ENCODE measurements around the gene ERF.
A peak's percentile ranks its signal among the peaks of the same experiment; 100 is the strongest.

Gene ERF

DNA sequence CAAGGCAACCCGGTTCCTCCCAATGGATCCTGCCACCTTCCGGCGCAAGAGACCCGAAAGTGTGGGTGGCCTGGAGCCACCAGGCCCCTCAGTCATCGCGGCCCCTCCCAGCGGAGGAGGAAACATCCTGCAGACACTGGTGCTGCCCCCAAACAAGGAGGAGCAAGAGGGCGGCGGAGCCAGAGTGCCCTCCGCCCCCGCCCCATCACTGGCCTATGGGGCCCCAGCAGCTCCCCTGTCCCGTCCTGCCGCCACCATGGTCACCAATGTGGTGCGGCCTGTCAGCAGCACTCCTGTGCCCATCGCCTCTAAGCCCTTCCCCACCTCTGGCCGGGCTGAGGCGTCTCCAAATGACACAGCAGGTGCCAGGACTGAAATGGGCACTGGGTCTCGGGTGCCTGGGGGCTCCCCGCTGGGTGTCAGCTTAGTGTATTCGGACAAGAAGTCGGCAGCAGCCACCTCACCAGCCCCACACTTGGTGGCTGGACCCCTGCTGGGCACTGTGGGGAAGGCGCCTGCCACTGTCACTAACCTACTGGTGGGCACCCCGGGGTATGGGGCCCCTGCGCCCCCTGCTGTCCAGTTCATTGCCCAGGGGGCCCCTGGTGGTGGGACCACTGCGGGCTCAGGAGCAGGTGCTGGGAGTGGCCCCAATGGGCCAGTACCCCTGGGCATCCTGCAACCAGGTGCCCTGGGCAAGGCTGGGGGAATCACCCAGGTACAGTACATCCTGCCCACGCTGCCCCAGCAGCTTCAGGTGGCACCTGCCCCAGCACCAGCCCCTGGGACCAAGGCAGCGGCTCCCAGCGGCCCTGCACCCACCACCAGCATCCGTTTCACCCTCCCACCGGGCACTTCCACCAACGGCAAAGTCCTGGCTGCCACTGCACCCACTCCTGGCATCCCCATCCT, 35.9 kb upstream of the ERF start:
- TF ChIP-seq CTCF (conservative IDR thresholded peaks at IDR 0.05): peak; percentile 70
- H3K27ac ChIP-seq: no peak overlapping the region

- H3K27ac ChIP-seq: no peak overlapping the region
- TF ChIP-seq CTCF (conservative IDR thresholded peaks at IDR 0.05): no peak
These were observed 35.2 kb upstream of the ERF start for GRCh38 chr19:42290136-42290522.

DNA sequence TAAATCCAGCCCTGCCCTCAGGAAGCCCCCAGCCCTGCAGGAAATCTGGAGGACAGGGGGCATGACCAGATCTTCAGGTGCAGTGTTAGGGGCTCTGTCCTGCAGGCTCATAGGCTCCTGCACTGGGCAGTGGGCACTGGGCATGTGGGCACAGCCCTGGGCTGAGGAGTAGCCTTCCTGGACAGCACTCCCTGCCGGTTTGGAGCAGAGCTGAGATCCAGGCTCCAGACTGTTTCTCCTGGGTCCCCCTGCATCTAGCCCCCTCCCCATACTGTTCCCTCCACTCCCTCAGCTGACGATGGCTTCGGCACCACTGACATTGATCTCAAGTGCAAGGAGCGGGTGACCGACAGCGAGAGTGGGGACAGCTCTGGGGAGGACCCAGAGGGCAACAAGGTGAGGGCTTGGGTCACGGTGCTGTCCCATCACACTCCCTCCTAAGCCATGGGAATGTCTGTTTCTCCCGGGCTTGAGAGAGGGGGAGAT, 34.7 kb upstream of the ERF start:
- H3K27ac ChIP-seq: no peak overlapping the region
- no peak for TF ChIP-seq CTCF (conservative IDR thresholded peaks at IDR 0.05)

DNA sequence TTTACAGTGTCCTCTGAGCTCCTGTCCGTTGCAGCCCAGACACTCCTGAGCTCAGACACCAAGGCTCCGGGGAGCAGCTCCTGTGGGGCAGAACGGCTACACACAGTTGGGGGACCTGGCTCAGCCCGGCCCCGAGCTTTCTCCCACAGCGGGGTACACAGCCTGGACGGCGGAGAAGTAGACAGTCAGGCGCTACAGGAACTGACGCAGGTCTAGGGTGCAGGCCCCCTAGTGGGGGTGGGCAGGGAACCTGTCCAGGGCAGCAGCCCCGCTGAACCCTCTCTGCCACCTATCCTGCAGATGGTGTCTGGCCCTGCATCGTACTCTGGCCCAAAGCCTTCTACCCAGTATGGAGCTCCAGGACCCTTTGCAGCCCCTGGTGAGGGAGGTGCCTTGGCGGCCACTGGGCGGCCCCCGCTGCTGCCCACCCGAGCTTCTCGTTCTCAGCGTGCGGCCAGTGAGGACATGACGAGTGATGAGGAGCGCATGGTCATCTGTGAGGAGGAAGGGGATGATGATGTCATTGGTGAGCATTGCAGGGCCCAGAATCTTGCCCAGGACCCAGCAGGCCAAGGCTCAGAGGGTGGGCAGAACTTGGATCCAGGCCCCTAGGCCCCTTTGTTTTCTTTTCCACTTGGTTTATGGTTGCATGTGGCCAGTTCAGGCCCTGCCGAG, 34.1 kb upstream of the ERF start:
- no peak for TF ChIP-seq CTCF (conservative IDR thresholded peaks at IDR 0.05)
- peak overlapping the region; percentile 82; the same call in 1 of the 2 replicates for H3K27ac ChIP-seq

- TF ChIP-seq CTCF (conservative IDR thresholded peaks at IDR 0.05): no peak
- H3K27ac ChIP-seq: peak overlapping the region; percentile 82; the same call in 1 of the 2 replicates
These were observed 33.5 kb upstream of the ERF start for GRCh38 chr19:42288387-42288786.

DNA sequence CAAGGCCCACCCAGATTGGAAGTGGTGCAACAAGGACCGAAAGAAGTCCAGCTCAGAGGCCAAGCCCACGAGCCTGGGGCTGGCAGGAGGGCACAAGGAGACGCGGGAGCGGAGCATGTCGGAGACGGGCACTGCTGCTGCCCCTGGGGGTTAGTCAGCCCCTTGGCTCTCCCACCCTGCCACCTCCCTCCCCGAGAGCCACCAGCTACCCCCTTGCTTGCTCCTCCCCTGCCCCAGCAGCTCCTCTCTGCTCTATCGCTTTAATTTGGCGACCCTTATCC, 32.8 kb upstream of the ERF start:
- H3K27ac ChIP-seq: peak overlapping the region; percentile 82; the same call in 1 of the 2 replicates
- no peak for TF ChIP-seq CTCF (conservative IDR thresholded peaks at IDR 0.05)

GRCh38 chr19:42287017-42287826, 32.3 kb upstream of the ERF start:
- peak overlapping the region; percentile 82; the same call in 1 of the 2 replicates for H3K27ac ChIP-seq

More at GRCh38 chr19:42287017-42287826, 32.3 kb upstream of the ERF start:
- TF ChIP-seq CTCF (conservative IDR thresholded peaks at IDR 0.05): no peak
